ENCODE results near the gene LBH. TPM values are rescaled to one million over a fixed set of nuclear protein-coding genes. Genes with fewer than 3 reads are reported as not detected.

LBH gene
- total and polyA plus RNA-seq, 4 donors, result 22.9 to 133 (median 81.3) TPM

DNA sequence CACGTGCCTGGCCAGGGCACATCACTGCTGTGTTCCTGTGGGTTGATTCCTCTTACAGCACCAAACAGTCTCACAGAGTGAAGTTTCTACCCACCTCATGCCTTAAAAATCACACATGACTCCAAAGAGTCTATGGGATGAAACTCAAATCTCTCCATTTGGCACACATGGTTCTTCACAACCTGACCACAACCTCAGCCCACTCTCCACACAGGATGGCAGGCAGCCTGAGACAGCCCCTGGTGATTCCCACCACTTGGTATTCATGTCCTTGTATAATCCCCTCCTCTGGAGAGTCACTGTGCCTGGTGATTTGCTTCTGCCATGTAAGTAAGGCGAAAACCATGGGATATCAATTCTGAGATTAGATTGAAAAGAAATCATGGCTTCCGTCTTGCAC, 46.2 kb downstream of the LBH start:
- 92 to 95% methylated on average over 3 of the region's 3 CpGs for WGBS, 2 donors
- TF ChIP-seq, protein P1, sequence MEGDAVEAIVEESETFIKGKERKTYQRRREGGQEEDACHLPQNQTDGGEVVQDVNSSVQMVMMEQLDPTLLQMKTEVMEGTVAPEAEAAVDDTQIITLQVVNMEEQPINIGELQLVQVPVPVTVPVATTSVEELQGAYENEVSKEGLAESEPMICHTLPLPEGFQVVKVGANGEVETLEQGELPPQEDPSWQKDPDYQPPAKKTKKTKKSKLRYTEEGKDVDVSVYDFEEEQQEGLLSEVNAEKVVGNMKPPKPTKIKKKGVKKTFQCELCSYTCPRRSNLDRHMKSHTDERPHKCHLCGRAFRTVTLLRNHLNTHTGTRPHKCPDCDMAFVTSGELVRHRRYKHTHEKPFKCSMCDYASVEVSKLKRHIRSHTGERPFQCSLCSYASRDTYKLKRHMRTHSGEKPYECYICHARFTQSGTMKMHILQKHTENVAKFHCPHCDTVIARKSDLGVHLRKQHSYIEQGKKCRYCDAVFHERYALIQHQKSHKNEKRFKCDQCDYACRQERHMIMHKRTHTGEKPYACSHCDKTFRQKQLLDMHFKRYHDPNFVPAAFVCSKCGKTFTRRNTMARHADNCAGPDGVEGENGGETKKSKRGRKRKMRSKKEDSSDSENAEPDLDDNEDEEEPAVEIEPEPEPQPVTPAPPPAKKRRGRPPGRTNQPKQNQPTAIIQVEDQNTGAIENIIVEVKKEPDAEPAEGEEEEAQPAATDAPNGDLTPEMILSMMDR (IDR thresholded peaks at IDR 0.05; ENCODE audit: control extremely low read depth, extremely low read depth), result no peak
- DNase-seq, result no peak
- no peak for ATAC-seq (ENCODE audit: insufficient read depth, low FRiP score)
- Histone ChIP-seq H3K4me1 (ENCODE audit: control insufficient read depth in 5 of 5, insufficient read depth in 5 of 5, low read length in 5 of 5) (peaks cover 0 to 17% (median 7%) of the 10 kb centered on the region in 5 donors), H3K9me3 (ENCODE audit: control insufficient read depth in 4 of 4, insufficient read depth in 3 of 4, low read length in 3 of 4) (no peaks in the 10 kb centered on the region), H3K27me3 (ENCODE audit: control insufficient read depth in 3 of 3, insufficient read depth in 3 of 3, low read length in 2 of 3) (no peaks in the 10 kb centered on the region), H3K4me3 (no peak overlapping the region), H3K36me3 (ENCODE audit: control insufficient read depth in 4 of 4, insufficient read depth in 4 of 4, low read length in 4 of 4) (no peaks in the 10 kb centered on the region), H3K9ac (ENCODE audit: insufficient read depth in 1 of 2, low read length in 2 of 2) (no peak overlapping the region), H3K27ac (ENCODE audit: low read depth in 1 of 2, low read length in 1 of 2) (no peak overlapping the region)

DNA sequence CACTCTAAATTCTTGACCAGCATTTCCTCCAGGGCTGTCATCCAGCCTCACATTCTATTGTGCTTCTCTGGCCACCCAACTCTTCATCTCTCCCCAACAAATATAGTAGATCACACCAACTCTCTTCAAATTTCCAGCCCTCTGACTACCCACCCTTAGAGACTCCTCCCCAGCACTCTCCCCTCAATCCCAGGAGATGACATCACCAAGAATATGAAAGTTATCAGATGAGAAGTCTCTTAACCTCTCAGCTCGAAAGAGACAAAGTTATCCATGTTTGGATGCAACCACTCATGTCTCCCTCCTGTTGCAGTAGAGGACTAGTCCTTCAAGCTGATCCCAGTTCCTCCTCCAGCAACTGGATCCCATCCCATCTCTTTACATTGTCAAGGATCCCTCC, 47.1 kb downstream of the LBH start:
- H3K27me3 ChIP-seq (ENCODE audit: control insufficient read depth in 3 of 3, insufficient read depth in 3 of 3, low read length in 2 of 3), result no peaks in the 10 kb centered on the region
- no peak for DNase-seq
- no peaks in the 10 kb centered on the region for H3K36me3 ChIP-seq (ENCODE audit: control insufficient read depth in 4 of 4, insufficient read depth in 4 of 4, low read length in 4 of 4)
- H3K9ac ChIP-seq (ENCODE audit: insufficient read depth in 1 of 2, low read length in 2 of 2), result no peak overlapping the region
- no peaks in the 10 kb centered on the region for H3K9me3 ChIP-seq (ENCODE audit: control insufficient read depth in 4 of 4, insufficient read depth in 3 of 4, low read length in 3 of 4)
- H3K4me1 ChIP-seq (ENCODE audit: control insufficient read depth in 5 of 5, insufficient read depth in 5 of 5, low read length in 5 of 5), result peaks cover 0 to 12% (median 5%) of the 10 kb centered on the region in 5 donors
- H3K4me3 ChIP-seq, result no peak overlapping the region
- ATAC-seq (ENCODE audit: insufficient read depth, low FRiP score), result no peak
- WGBS, 2 donors, result 81% methylated on average over 1 of the region's 1 CpG
- H3K27ac ChIP-seq (ENCODE audit: low read depth in 1 of 2, low read length in 1 of 2), result no peak overlapping the region
- TF ChIP-seq, protein P1 (IDR thresholded peaks at IDR 0.05; ENCODE audit: control extremely low read depth, extremely low read depth), result no peak

DNA sequence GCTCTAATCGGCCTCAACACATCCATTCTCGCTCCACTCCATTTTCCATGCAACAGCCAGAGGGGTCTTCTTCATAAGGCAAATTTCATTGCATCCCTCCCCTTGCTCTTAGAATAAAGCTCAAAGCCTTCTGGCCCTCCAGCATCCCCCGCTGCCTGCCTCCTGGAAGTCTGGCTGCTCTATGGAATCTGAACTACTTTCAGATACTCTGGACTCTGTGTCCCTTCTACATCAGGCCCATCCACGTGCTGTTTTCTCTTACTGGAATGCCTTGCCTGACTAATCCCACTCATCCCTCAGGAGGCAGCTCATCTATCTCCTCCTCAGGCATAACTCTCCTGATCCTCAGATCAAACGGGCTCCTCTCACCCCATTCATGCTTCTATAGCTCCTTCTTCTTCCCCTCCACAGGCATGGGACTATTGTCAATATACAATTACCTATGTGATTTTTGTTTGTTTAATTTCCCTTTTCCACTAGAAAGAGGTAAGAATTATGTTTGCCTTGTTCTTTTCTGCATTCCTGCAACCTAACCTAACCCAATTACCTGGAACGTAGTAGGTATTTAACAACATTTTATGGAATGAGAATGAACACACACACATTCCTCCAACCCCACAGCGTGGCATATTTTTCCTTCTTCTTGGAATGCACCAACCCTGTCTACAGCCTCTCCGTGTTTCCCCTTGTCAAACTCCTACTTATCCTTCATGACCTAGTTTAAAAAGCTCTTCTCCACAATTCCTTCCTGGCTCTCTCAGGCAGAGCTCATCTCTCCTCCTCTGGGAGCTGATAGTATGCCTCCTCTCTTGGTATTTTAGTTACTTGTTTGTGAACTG, 49.5 kb downstream of the LBH start:
- Histone ChIP-seq H3K27ac (ENCODE audit: low read depth in 1 of 2, low read length in 1 of 2) (no peak overlapping the region), H3K9ac (ENCODE audit: insufficient read depth in 1 of 2, low read length in 2 of 2) (no peak overlapping the region), H3K36me3 (ENCODE audit: control insufficient read depth in 4 of 4, insufficient read depth in 4 of 4, low read length in 4 of 4) (no peaks in the 10 kb centered on the region), H3K9me3 (ENCODE audit: control insufficient read depth in 4 of 4, insufficient read depth in 3 of 4, low read length in 3 of 4) (no peaks in the 10 kb centered on the region), H3K4me1 (ENCODE audit: control insufficient read depth in 5 of 5, insufficient read depth in 5 of 5, low read length in 5 of 5) (no peaks in the 10 kb centered on the region), H3K27me3 (ENCODE audit: control insufficient read depth in 3 of 3, insufficient read depth in 3 of 3, low read length in 2 of 3) (no peaks in the 10 kb centered on the region), H3K4me3 (no peak overlapping the region)
- DNase-seq, result no peak
- TF ChIP-seq, protein P1 (IDR thresholded peaks at IDR 0.05; ENCODE audit: control extremely low read depth, extremely low read depth), result no peak
- no peak for ATAC-seq (ENCODE audit: insufficient read depth, low FRiP score)
- 76 to 88% methylated on average over 8 of the region's 8 CpGs for WGBS, 2 donors
